ENCODE data around the gene SRBD1. TPM values are rescaled to one million over a fixed set of nuclear protein-coding genes. Genes with fewer than 3 reads are reported as not detected.

Gene SRBD1
- total and polyA plus RNA-seq, 2 of the 8 experiments (the other 6 are each of a cell fraction or from before 2014, with no cell fraction given), result 4.6 to 20.0 TPM

DNA sequence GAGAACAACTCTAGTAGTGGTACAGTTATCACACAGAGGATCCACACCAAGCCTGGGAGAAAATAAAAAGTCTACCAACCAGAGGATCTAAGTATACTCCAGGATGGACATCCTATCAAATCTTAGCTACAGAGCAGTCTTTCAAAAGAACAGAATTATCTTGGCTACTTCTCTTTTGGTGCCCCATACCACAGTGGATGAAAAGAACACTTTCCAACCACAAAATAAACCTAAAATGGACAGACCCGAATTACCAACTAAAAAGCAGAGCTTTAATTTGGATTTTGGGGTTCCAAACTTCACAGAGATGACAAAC, 116.1 kb downstream of the SRBD1 start:
- Histone ChIP-seq H4K5ac (ENCODE audit: insufficient read length, low read depth, low read length) (no peak overlapping the region), H3K27ac (ENCODE audit: low read depth, low read length) (no peak overlapping the region), H2BK20ac (ENCODE audit: low read length) (no peak overlapping the region), H4K20me1 (replicated peaks in 1 of 2; ENCODE audit: control insufficient read depth in 1 of 2, insufficient read depth in 2 of 2, low read length in 2 of 2) (no peaks in the 10 kb centered on the region), H2BK5ac (ENCODE audit: low read depth, low read length) (no peak overlapping the region), H3K9ac (replicated peaks in 1 of 4; ENCODE audit: extremely low read depth in 1 of 4, low read depth in 3 of 4, low read length in 3 of 4) (no peak overlapping the region), H4K91ac (replicated peaks; ENCODE audit: insufficient read length, low read length) (no peak overlapping the region), H3K56ac (replicated peaks; ENCODE audit: insufficient read length, low read depth, low read length) (no peak overlapping the region), H2BK15ac (ENCODE audit: low read length) (no peak overlapping the region), H3K36me3 (ENCODE audit: control insufficient read depth in 2 of 4, insufficient read depth in 4 of 4, low read length in 3 of 4) (no peaks in the 10 kb centered on the region; a peak in 1 of 8 replicates), H2AK5ac (ENCODE audit: low read depth, low read length) (no peak overlapping the region), H3K79me2 (ENCODE audit: control insufficient read depth in 1 of 2, insufficient read depth in 2 of 2, low read length in 2 of 2) (no peaks in the 10 kb centered on the region), H2BK12ac (ENCODE audit: low read depth, low read length) (no peak overlapping the region), H2AFZ (ENCODE audit: low read length) (no peak overlapping the region), H3K18ac (ENCODE audit: extremely low read depth, low read length) (no peak overlapping the region), H2BK120ac (replicated peaks; ENCODE audit: low read depth, low read length) (no peak overlapping the region), H3K27me3 (replicated peaks in 1 of 4; ENCODE audit: control insufficient read depth in 3 of 4, extremely low read depth in 1 of 4, insufficient read depth in 3 of 4, low read length in 3 of 4) (no peaks in the 10 kb centered on the region), H3K23ac (ENCODE audit: insufficient read length) (no peak overlapping the region), H4K8ac (ENCODE audit: extremely low read depth, insufficient read depth, low read length) (no peak overlapping the region), H3K23me2 (ENCODE audit: low read depth, low read length) (no peaks in the 10 kb centered on the region), H3K9me3 (ENCODE audit: insufficient read depth in 2 of 2, low read depth in 1 of 2, low read length in 1 of 2) (no peaks in the 10 kb centered on the region), H3K4me1 (replicated peaks in 1 of 4; ENCODE audit: control insufficient read depth in 3 of 4, insufficient read depth in 4 of 4, low read length in 3 of 4) (peaks cover 0 to 3% (median 0%) of the 10 kb centered on the region in 4 experiments; a peak in 2 of 7 replicates), H3K14ac (ENCODE audit: insufficient read length) (no peak overlapping the region), H3K4me3 (ENCODE audit: extremely low read depth in 1 of 4, insufficient read depth in 2 of 4, low read depth in 3 of 4, low read length in 4 of 4) (no peak overlapping the region), H3K4ac (replicated peaks; ENCODE audit: insufficient read length, low read depth, low read length) (no peak overlapping the region), H3K4me2 (ENCODE audit: insufficient read depth in 1 of 2, low read depth in 2 of 2, low read length in 2 of 2) (no peak overlapping the region), H3K79me1 (ENCODE audit: low read depth, low read length) (no peaks in the 10 kb centered on the region)
- ChIA-PET CTCF (ENCODE audit: partially characterized antibody) (interaction anchor here (0.6 to 4.6 kb wide), 32 partner anchors 9 to 538 kb away, joined by 3 to 62 read pairs (median 4); no protein-coding TSS in a partner anchor), POLR2A (ENCODE audit: partially characterized antibody) (no interaction called here)
- DNase-seq (ENCODE audit: low read depth in 1 of 2, low spot score in 2 of 2), result no peak
- FAIRE-seq, result no peak
- 17% methylated on average over 1 of the region's 1 CpG; no CpG with 5 or more reads in 1 of the 2 experiments for WGBS, 2 experiments (ENCODE audit: extremely low coverage in 1 of 2, insufficient coverage in 1 of 2, insufficient read length in 1 of 2, insufficient replicate concordance in 2 of 2, low coverage in 1 of 2, low lambda C conversion rate in 2 of 2, missing lambda C conversion rate in 1 of 2)
- no peak for TF ChIP-seq CHD2 (IDR thresholded peaks at IDR 0.05; ENCODE audit: low read length)
- TF ChIP-seq CBX8 (IDR thresholded peaks at IDR 0.05; ENCODE audit: borderline replicate concordance, low read depth, low read length), result no peak
- TF ChIP-seq JUND (IDR thresholded peaks at IDR 0.05; ENCODE audit: low read length), result no peak
- no peak for TF ChIP-seq POLR2A (IDR thresholded peaks at IDR 0.05; ENCODE audit: control extremely low read depth in 1 of 2, low read depth in 2 of 2, low read length in 2 of 2)
- no peak for TF ChIP-seq HDAC2 (IDR thresholded peaks at IDR 0.05; ENCODE audit: borderline replicate concordance in 1 of 2, low read depth in 2 of 2, low read length in 2 of 2)
- no peak for TF ChIP-seq CBX5 (IDR thresholded peaks at IDR 0.05; ENCODE audit: low read depth, low read length)
- TF ChIP-seq CTBP2 (IDR thresholded peaks at IDR 0.05; ENCODE audit: borderline replicate concordance, insufficient read depth, insufficient read length, low read length), result no peak
- TF ChIP-seq EGR1 (IDR thresholded peaks at IDR 0.05; ENCODE audit: borderline replicate concordance, low read depth, low read length), result no peak
- no peak for TF ChIP-seq SAP30 (IDR thresholded peaks at IDR 0.05; ENCODE audit: insufficient read depth, insufficient replicate concordance, low read length)
- TF ChIP-seq SP2 (IDR thresholded peaks at IDR 0.05; ENCODE audit: low read length), result no peak
- TF ChIP-seq SIX5 (IDR thresholded peaks at IDR 0.05; ENCODE audit: low read depth, low read length), result no peak
- TF ChIP-seq CREB1 (IDR thresholded peaks at IDR 0.05), result no peak
- TF ChIP-seq, protein P1, sequence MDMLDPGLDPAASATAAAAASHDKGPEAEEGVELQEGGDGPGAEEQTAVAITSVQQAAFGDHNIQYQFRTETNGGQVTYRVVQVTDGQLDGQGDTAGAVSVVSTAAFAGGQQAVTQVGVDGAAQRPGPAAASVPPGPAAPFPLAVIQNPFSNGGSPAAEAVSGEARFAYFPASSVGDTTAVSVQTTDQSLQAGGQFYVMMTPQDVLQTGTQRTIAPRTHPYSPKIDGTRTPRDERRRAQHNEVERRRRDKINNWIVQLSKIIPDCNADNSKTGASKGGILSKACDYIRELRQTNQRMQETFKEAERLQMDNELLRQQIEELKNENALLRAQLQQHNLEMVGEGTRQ (IDR thresholded peaks at IDR 0.05; ENCODE audit: low read length), result no peak
- TF ChIP-seq SRF (IDR thresholded peaks at IDR 0.05; ENCODE audit: low read depth, low read length), result no peak

Data from H1 (cell line).